ENCODE measurements around the gene FOXO4.
"Not testable (repeated sequence)": the region's sequence is repeated elsewhere in the genome, so short reads cannot be mapped to it uniquely, and the experiment has no call there.

Gene FOXO4, protein sequence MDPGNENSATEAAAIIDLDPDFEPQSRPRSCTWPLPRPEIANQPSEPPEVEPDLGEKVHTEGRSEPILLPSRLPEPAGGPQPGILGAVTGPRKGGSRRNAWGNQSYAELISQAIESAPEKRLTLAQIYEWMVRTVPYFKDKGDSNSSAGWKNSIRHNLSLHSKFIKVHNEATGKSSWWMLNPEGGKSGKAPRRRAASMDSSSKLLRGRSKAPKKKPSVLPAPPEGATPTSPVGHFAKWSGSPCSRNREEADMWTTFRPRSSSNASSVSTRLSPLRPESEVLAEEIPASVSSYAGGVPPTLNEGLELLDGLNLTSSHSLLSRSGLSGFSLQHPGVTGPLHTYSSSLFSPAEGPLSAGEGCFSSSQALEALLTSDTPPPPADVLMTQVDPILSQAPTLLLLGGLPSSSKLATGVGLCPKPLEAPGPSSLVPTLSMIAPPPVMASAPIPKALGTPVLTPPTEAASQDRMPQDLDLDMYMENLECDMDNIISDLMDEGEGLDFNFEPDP

DNA sequence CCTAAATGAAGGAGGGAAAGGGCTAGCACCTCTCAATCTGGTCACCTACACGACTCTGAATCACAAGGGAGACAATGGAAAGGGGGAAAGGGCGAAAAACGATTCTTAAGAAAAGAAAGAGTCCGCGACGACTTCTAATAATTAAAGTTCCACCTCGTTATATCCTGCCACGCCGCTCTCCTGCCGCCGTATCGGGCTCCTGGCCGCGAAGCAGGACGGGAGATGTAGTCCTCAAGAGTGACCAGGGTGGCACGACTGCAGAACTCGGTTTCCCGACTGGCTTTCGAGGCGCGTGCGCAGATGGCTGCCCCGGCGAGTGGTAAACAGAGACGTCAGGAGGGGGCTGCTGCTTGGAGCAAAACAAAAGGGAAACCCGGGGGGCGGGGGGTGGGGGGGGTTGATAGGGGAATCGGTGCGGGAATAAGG is at the start of gene FOXO4:
Gene FOXO4 (plus strand): TSS at position 297 of the 426 bp plus-strand sequence. CDS start 678 bp downstream, outside the sequence.
- peak; percentile 67 for DNase-seq (ENCODE audit: low read depth)

DNA sequence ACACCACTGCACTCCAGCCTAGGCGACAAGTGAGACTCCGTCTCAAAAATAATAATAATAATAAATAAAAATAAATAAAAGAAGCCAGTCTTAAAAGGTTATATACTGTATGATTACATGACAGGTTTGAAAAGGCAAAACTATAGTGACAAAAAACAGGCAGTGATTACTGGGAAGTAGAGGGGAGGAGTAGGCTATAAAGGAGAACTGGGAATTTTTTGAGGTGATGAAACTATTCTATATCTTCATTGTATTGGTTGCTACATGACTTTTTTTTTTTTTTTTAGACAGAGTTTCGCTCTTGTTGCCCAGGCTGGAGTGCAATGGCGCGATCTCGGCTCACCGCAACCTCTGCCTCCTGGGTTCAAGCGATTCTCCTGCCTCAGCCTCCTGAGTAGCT is 47.8 kb upstream of the FOXO4 start:
- not testable (repeated sequence) for DNase-seq (ENCODE audit: low read depth)

DNA sequence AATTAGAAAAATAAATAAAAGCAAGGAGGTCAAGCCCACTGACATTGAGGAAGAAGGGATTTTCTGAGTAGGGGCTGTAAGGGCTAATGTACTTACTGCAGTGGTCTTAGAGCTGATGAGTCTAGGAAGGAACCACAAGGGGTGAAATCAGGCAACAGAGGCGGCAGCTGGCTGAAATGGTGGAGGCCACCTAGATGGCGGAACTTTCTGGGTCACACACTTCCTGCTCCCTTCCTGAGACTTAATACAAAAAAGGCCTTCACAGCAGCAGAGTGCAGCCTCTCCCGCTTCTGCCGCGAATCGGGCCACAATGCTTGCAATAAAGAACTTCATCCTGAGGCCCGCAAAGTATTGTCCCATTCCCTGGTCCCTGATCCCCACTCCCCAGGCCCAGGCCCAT is 42.9 kb upstream of the FOXO4 start:
- DNase-seq (ENCODE audit: low read depth), result no peak

DNA sequence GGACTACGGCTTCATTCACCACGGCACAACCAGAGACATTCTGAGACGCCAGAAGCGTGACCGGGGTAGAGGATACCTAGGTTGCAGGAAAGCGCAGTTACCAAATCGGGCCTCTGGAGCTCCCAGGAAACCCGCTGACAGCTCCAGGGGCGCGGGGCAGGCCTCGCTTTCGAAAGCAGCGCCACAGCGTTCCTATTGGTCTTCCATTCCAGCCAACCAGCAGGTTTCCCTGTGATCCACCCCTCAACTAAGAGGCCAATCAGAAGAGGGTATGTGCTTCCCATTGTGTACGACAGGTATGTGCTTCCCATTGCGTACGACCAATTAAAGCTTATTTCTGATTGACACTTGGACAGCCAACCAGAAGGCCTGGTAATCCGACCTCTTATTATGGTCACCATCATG is 42.4 kb upstream of the FOXO4 start:
- no peak for DNase-seq (ENCODE audit: low read depth)

DNA sequence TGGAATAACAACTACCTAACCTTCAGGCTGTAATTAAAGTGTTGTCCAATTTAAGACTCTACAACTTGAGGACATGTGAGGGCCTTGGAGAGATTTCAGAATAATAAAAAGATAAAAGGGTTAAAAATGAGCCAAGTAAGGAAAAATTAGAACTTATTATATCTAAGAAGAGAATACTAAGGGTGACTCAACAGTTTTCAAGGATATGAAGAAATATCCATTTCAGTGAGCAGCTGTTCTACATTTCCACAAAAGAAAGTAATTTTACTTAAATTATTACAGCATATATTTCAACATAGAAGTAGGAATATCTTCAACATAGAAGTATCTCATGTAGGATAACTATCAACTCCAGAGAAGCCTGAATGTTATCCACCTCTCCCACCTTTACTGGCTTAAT is 38.8 kb upstream of the FOXO4 start:
- no peak for DNase-seq (ENCODE audit: low read depth)

DNA sequence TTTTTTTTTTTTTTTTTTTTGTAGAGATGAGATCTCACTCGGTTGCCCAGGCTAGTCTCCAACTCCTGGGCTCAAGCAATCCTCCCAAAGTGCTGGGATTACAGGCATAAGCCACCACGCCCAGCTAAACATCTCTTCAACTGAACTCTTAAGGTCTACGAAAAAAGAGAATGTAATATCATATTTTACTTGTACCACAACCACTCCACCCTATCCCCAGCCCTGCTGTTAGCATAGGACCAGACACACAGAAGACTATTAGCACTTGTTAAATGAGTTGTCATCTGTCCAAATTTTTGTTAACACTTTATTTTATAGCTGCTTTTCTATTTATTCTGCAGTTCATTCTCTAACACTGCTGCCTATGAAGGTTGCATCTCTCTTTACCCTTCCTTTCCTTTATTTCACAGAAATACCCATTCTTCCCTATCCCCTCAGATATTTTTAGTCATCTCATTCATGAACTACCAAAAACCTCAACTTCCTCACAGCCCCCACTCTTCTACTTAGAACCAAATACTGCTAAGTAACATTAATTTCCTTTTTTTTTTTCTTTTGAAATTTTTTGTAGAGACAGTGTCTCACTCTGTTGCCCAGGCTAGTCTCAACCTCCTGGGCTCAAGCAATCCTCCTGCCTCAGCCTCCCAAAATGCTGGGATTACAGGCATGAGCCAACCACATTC is 37.7 kb upstream of the FOXO4 start:
- no peak for DNase-seq (ENCODE audit: low read depth)

DNA sequence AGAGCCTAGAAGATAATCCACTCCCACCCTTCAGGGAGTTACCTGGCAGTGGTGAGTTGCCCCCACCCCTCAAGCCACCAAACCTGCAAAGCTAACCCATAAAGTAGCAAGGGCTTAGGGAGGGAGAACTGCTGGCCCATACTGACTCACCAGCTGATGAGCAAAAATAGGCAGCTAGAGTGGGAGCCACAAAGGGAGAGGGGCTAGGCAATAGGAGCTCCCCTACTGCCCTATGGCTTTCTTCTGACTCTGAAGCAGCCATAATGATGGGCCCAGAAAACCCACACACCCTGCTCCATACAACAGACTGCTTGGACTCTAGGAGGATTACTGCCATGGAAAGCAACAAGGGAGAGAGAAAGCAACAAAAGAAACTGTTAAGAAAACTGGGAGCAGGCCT is 35.5 kb upstream of the FOXO4 start:
- DNase-seq (ENCODE audit: low read depth), result no peak

DNA sequence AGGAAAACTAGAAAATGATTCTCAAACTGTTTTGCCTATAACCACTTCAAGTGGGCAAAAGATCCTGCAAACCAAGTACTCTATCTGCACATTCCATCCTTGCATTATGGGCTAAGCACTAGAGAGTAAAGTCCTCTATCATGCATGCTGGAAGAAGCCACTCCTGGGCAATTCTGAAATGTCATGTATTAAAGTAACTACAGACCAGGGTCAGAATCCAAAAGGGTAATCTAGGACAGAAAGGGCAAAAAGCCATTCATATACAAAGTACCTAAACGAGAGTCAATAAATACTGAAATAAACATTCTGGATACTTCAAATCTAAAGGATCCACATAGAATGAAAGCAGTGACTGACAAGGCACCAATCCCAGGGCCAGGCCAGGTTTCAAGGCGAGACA is 28.6 kb upstream of the FOXO4 start:
- DNase-seq (ENCODE audit: low read depth), result no peak

DNA sequence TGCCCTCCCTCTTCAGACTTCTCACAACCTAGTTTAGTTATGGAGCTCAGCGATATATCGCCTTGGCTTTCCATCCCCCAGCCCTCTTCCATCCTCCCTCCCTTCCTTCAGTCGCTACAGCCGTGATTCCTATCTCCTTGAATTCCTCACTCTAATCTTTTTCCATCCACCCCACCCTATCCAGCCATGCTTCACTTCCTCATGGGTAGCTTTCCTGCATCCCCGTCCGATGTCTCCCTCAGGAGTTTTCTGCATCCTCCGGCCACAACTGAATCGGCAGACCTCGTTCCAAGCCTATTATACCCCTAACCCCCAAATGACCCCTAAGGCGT is 28.0 kb upstream of the FOXO4 start:
- DNase-seq (ENCODE audit: low read depth), result no peak

DNA sequence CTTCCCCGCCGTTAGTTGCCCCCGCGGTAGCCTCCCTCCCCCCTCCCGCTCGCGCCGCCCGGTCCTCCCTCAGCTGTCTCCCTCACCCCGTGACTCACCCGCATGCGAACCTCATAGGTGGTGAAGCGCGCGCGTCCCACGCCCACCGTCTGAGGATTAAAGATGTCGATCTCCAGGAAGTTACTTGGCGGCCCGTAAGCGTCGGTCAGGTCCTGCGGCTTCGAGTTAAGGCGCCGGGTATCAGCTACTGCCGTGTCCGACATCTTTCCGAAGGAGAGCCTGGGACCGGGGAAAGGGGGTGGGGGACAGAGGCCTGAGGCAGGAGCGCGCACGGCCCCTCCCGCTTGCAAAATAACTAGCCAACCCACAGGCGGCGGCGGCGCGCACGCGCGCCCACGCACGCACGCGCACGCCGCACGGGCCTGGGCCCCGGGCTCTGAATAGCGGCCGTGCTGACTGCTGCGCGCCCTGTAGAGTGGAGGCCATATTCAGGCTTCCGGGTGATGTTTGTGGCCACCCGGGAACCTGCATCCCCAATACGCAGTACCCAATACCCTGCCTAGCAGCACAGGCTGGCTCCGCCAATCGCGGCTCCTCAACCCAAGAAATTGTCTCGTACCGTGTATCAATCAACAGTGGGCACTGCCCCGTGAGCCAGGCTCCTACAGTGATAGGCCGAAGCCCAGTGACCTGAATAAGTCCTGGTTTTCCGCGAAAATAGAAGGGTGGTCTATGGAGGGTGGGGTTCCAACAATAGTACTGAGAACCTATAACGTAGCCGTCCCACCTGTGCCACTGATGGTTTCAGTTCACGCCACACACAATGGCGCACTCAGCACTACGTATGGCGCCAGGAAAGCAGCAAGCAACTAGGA is 27.4 kb upstream of the FOXO4 start, which contains the start of gene SNX12:
Gene SNX12 (minus strand): TSS at position 291 of the 875 bp plus-strand sequence. CDS start 28 bp downstream, at position 263.
- DNase-seq (ENCODE audit: low read depth), result peak; percentile 90

DNA sequence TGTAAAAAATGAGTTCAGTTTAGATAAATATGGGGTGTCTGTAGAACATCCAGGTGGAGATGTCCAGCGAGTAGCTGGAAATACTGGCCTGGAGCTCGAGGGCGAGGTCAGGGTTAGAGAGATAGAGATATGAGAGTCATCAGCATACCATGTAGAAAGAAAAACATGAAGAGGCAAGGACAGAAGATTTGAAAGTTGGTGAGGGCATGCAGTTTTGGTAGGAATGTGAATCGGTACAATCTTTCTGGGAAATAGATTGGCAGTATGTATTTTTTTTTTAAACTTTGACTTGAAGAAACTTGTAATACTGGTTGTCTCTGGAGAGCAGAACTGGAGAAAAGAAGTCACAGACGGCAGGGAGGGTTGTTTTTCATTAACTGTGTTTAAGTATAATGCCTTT is 25.1 kb upstream of the FOXO4 start:
- DNase-seq (ENCODE audit: low read depth), result no peak

DNA sequence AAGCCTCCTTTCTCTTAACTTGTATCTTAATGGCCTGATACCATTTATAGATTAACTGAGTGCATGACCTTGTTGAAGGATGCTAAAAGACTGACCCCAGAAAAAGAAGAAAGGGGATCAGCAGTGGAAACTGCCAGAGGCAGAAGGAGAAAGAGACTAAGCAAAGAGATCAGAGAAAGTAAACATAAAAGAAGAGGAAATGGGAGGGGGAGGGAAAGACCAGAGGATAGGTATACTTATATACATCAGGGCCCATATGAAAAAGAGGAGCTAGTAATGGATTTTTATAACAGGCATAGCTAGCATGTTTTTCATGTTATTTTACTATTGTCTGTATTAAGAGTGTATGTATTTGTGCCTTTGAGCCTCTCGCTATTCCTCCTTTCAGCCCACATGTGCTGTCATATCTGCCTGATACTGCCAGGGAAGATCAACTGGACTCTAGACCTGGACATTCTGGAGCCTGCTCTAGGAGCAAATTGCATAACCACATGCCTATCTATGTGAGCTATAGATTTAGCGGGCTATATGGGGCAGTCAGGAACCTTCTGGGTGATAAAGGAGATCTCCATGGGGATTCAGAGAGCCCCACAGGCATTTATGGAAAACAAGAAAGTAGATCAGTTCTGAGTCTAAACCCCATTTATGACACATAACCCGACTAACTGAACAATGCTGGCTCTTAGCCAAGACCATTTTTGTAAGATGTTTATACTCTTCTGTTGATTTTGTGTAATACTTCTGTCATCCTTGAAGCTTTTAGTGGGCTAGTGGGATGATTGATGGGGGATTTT is 14.1 kb upstream of the FOXO4 start:
- DNase-seq (ENCODE audit: low read depth), result peak; percentile 23

DNA sequence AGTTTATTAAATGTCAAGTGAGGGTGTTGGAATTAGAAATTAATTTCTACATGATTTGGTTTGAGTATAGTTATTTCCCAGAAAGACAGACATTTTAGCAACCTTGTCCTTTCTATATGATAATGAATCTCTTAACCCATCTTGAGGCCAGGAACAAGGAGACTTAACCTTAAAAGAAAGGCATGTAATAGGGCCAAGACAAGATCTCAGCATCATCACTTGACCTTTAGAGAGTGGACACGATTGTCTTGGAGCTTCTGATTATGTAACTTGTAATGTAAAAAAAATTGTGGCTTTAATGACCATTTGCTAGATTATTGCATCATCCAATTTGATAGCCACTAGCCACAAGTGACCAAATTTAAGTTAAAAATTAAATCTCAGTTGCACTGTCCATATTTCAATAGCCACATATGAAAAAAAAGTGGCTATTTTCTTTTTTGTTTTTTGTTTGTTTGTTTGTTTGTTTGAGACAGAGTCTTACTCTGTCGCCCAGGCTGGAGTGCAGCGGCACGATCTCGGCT is 13.5 kb upstream of the FOXO4 start:
- DNase-seq (ENCODE audit: low read depth), result no peak

DNA sequence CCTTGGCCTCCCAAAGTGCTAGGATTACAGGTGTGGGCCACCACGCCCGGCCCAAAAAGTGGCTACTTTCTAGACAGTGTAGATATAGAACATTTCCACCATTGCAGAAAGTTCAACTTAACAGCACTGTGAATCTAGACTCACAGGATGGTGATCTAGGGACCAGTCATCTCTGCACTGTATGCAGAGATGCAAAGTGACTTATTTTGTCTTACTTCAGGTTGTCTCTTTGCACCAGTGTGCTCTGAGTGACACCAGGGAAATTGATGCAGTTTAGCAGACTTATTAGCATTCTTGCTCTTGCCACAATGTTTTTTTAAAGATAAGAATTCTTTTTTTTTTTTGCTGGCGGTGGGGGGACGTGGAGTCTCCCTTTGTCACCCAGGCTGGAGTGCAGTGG is 12.8 kb upstream of the FOXO4 start:
- DNase-seq (ENCODE audit: low read depth), result no peak

DNA sequence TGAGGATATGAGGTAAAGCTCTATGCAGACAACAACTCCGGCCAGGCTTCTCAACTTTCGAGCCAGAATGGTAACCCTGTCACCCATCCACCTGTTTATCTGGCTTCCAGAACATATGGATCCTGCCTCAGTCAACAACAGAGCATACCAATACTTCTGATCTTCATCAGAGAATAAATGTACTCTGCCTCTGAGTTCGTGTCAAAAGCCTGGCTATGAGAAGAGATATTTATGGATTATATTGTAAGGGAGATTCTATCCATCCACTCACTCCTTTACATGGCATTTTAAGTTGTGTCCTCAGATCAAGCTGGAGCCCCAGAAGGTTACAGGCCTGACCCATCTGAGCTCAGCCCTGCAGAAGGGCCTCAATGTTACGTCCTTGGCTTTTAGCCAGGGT is 9.8 kb upstream of the FOXO4 start:
- DNase-seq (ENCODE audit: low read depth), result no peak

DNA sequence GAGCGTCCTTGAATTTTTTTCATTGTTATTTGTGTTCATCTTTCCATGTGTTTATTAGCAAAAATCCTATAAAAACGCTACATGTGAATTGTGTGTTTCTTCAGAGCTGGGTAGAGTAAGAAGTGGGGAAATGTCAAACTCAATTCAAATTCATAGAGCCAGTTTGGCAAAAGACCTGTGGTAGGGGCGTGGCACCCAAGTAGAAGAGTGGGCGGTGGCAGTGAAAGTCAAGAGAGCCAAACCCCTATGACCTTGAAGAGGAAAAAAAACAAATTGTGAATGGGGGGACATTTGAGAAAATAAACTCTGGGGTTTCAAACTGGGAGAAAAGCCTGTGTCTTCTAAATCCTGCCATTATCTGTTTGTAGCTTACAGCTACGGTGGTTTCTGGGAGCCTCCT is 4.4 kb upstream of the FOXO4 start:
- no peak for DNase-seq (ENCODE audit: low read depth)

DNA sequence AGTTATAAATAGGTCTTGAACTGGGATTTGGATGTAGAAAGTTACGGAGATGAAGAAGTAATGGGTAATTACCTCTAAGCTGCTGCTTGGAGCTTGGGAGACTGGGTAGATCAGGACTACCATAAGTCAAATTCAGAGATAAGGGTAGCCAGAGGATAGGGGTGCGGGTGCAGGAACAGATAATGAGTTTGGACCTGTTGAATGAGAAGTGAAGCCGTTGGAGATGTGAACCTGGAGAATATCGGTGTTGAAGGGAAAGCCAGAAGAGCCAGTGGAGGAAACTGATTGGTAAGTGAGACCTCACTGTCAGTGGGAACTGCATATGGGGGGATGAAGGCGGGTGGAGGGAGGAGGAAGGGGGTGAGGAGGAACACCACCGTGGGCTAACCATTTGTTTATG is 618 bp upstream of the FOXO4 start:
- no peak for DNase-seq (ENCODE audit: low read depth)

DNA sequence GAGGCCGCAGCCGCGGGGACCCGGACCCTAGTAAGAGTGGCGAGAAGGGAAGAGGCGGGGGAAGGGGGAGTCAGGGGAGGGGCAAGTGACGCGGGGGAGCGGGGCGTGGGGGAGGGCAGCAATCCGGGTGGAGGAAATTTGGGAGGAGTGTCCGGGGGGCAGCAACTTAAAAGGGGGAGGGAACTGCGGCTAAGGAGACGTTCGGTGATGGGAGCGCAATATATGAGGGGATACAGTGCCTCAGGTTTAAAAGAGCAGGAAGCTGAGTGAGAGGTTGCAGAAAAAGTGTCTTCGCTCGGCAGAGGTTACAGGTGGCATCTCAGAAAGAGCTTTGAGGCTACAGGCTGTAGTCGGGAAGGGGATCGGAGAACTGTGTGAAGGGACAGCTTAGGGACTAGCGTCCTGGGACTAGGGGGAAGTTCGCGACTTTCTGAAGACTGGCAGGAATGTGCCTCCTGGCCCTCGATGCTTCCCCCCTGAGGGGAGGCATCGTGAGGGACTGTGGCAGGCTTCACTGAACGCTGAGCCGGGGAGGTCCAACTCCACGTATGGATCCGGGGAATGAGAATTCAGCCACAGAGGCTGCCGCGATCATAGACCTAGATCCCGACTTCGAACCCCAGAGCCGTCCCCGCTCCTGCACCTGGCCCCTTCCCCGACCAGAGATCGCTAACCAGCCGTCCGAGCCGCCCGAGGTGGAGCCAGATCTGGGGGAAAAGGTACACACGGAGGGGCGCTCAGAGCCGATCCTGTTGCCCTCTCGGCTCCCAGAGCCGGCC is 519 bp downstream of the FOXO4 start:
- DNase-seq (ENCODE audit: low read depth), result no peak

DNA sequence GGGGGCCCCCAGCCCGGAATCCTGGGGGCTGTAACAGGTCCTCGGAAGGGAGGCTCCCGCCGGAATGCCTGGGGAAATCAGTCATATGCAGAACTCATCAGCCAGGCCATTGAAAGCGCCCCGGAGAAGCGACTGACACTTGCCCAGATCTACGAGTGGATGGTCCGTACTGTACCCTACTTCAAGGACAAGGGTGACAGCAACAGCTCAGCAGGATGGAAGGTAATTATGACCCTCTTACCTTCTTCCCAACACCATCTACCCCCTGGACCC is 1.0 kb downstream of the FOXO4 start:
- DNase-seq (ENCODE audit: low read depth), result no peak

DNA sequence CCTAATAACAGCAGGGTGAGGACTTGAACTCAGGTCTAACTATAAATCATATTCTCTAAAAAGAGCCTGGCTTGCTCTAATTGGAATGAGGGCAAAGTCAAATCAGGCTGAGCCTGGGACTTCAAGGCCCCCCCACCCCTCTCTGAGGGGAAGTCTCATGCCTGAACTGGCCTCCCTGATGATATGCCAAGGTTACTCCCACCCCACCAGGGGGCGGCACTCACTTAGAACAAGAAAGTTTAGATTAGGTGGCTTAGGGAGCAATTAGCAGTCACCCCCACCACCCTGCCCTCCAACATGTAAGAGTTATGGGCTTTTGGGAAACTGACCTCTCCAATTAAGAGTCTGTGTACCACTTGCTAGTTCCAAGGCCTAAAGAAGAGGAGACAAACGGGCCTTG is 2.7 kb downstream of the FOXO4 start:
- no peak for DNase-seq (ENCODE audit: low read depth)

Measured in stromal cell of bone marrow (primary cell).